Hematopoietic multipotent progenitor cell treated with erythropoietin and hydrocortisone succinate and interleukin-3 and kit ligand, for 4 days (in vitro differentiated cells): Measurements from ENCODE around the gene ACBD7.

Source experiments
- DNase-seq: peaks from one replicate; pipeline ENCODE4 v3.0.0-alpha.2; 2015

Gene ACBD7

GRCh38 chr10:15088428-15089261 is at the start of gene ACBD7:
ACBD7 (minus strand) TSS chr10:15088776; CDS start chr10:15088728, 48 bp downstream.
- peak; percentile 93 for DNase-seq

DNA sequence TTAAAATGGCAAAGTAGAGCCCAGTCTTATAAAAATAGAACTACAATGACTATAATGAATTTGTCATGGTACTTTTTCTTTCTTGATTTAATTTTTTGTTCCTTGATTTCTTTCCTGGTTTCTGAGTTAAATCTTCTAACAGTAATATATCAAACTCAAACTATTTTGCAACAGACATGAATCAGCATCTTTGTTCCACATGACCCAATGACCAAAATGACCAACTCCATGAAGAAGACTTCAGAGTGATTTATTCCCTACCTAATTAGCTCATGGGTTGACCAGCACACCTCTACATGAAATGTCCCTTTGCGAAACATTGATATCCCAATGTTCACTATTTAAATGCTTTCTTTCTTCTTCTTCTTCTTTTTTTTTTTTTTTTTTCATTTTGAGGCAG is 49.1 kb upstream of the ACBD7 start:
- no peak for DNase-seq

DNA sequence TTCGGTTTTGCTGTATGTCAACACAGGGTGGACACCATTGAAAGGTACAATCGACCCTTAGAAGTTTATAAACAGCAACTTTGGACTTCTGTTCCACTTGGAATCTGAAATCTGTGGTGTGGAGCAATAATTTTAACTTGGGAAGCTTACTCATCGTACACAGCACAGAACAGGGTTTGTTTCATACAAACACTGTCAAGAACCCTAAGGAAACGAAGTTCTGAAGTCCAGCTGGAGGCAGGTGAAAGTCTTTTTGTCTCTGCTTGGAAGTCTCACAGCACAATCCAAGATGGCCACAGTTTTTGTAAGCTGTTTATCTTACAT is 48.4 kb upstream of the ACBD7 start:
- DNase-seq = no peak

GRCh38 chr10:15136129-15137035 is 47.8 kb upstream of the ACBD7 start:
- no peak for DNase-seq

DNA sequence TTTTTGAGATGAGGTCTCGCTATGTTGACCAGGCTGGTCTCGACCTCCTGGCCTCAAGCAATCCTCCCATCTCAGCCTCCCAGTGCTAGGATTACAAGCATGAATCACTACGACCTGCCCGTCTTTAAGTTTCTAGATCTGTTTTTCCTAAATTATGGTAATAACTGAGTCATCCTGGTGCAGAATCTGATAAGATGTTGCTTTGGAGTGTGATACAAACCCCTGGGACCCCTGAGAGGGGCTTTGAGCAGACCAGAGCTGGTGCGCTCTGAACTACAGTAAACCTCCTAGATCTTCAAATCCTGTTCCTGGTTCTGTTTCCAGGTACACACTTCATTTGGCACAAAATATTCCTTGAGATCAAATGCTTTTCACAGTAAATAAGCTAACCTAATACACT is 42.8 kb upstream of the ACBD7 start:
- DNase-seq = no peak

GRCh38 chr10:15124908-15125307 is 36.3 kb upstream of the ACBD7 start:
- no peak for DNase-seq

GRCh38 chr10:15124190-15124589 is 35.6 kb upstream of the ACBD7 start:
- no peak for DNase-seq

GRCh38 chr10:15123749-15124184 is 35.2 kb upstream of the ACBD7 start:
- peak; percentile 13 for DNase-seq

- no peak for DNase-seq
These were observed 34.0 kb upstream of the ACBD7 start for GRCh38 chr10:15122477-15123030.

GRCh38 chr10:15121707-15122106 is 33.1 kb upstream of the ACBD7 start:
- DNase-seq = no peak

DNA sequence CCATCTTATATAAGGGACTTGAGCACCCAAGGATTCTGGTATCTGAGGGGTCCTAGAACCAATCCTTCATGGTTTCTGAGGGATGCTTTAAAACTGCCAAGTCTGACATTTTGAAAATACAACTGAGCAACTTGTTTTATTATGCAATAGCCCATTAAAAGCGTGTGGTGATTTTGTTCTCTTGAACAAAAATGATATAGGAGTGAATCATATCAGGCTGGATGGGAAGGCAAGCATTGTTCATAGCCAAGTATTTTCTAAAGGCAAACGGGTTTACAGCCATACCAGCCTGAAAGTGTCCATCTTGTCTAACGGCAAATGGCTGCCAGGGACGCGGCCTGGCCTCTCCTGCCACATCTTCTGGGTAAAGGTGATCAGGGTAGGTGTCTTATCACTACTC is 31.9 kb upstream of the ACBD7 start:
- DNase-seq = no peak

GRCh38 chr10:15118615-15119014 is 30.0 kb upstream of the ACBD7 start:
- DNase-seq = peak; percentile 58

DNA sequence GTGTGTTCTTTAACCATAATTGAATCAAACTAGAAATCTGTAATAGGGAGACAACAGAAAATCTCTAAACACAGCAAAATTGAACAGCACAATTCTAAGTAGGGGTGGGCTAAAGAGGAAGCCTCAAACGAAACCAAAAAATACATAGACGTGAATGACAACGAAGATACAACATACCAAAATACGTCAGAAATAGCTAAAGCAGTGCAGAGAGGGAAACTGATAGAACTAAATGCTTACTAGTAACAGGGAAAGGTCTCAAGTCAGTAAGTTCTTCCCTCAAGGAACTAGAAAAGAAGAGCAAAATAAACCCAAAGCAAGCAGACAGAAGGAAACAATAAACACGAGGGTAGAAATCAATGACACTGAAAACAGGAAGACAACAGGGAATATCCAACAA is 27.6 kb upstream of the ACBD7 start:
- DNase-seq = no peak

GRCh38 chr10:15113766-15114165 is 25.2 kb upstream of the ACBD7 start:
- DNase-seq = no peak

- peak; percentile 37 for DNase-seq
These were observed 24.1 kb upstream of the ACBD7 start for GRCh38 chr10:15112657-15113056.

GRCh38 chr10:15106352-15107013 is 17.9 kb upstream of the ACBD7 start:
- peak; percentile 84 for DNase-seq

DNA sequence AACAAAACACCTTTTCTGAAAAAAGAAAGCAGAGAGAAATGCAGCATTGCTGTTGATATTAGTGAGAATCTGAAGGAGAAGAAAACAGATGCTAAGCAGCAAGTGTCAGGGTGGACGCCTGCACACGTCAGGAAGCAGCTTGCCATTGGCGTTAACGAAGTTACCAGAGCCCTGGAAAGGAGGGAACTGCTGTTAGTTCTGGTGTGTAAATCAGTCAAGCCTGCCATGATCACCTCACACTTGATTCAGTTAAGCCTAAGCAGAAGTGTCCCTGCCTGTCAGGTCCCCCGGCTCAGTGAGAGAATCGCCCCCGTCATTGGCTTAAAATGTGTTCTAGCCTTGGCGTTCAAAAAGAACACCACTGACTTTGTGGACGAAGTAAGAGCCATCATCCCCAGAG is 14.9 kb upstream of the ACBD7 start:
- no peak for DNase-seq

DNA sequence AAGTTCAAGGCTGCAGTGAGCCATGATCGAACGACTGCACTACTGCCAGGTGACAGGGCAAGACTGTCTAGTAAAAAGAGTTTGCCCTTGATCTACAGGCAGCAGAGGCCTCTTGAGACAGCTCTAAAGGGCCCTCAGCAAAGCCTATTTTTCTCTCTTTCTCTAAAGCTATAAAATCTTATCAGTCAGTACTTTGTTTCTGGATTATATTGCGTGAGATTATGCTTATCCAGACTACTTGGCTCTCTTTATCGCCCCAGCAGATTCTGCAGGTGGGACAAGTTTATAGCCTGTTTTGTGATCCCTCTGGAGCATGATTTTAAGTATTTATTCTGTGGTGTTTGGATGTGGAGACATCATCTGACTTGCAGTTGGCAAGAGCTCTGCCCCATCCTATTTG is 11.3 kb upstream of the ACBD7 start:
- no peak for DNase-seq

DNA sequence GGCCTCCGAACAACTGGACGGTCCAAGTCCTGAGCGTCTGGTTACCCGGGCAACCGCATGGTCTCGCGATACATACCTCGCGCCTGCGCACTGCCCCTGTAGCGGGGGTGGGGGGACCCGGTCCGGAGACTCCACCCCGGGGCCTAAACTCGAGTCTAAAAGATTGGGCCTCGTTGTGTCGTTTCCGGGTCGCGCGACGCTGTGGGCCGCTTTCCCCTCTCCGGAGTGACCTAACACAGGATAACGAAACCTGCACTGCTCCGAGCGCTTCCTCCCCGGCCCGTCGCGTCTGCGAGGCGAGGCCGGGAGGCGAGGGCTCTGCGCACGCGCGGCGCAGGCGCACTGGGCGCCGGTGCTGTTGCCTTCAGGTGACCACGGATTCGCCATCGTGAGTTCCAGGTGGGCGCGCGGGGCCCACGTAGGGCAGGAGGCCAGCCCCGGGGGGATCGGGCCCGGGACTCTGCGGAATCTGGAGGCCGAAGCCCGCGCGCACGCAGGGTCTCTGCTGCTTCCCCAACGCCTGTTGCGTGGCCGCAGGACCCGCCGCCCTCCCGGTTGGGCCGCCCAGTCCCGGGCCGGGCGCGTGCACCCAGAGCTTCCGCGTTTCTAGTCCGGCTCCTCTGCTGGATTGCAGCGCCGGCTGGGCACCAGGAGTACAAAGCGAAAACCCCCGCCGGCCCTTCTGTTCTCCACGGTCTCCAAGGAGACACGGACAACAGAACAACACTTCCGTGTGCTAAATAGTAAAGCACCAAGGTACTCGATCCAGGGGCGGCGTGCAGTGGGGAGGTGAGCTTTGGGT is 8.6 kb upstream of the ACBD7 start, which contains the start of gene RPP38:
Gene RPP38 (plus strand): TSS at position 345 of the 802 bp plus-strand sequence. CDS start 5,960 bp downstream, outside the sequence.
- peak; percentile 98 for DNase-seq

- DNase-seq = no peak
These were observed 8.1 kb upstream of the ACBD7 start for GRCh38 chr10:15096661-15097010.

DNA sequence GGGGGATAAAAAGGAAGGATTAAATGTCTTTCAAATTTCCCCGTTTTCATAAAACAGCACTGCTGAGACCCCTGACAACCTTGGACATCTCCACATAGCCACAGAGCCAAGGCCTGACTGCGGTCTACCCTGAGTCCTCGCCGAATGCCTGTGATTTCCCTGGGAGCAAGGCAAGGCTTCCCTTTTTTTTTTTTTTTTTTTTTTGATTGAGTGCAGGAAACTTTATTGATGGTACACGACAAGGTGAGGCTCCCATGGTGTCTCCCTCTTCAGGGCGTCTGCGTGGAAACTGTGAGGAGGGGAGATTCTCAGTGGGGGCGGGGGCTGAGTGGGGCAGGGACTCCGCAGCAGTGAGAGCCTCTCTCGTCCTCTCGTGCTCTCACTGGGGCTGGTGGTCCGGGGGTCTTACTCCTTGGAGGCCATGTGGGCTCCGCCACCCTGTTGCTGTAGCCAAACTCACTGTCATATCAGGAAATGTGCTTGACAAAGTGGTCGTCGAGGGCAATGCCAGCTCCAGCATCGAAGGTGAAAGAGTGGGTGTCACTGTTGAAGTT is 4.4 kb upstream of the ACBD7 start:
- DNase-seq = no peak

GRCh38 chr10:15091418-15091817 is 2.8 kb upstream of the ACBD7 start:
- no peak for DNase-seq
